ENCODE results near the gene LAT. TPM values are rescaled to one million over a fixed set of nuclear protein-coding genes. Genes with fewer than 3 reads are reported as not detected.

Gene LAT
- total and polyA plus RNA-seq, 2 donors from 2014 or later (not counting 2 experiments from before 2014, with no cell fraction given) = 1.2 to 2.4 TPM

Other genes with a start within 250 kb of the LAT start
- 0.07 and 0.53 TPM in 2 replicates for gene NPIPB9, start 233.3 kb upstream of the LAT start, total RNA-seq
- 0.07 and 0.10 TPM in 2 replicates for gene NPIPB9, start 233.3 kb upstream of the LAT start, polyA plus RNA-seq
- gene ATXN2L, start 162.1 kb upstream of the LAT start, total RNA-seq = 75.8 and 76.9 TPM in 2 replicates
- gene ATXN2L, start 162.1 kb upstream of the LAT start, polyA plus RNA-seq = 88.2 and 100 TPM in 2 replicates
- 169 and 192 TPM in 2 replicates for gene TUFM, start 138.7 kb upstream of the LAT start, total RNA-seq
- gene TUFM, start 138.7 kb upstream of the LAT start, polyA plus RNA-seq = 325 and 344 TPM in 2 replicates
- 21.4 and 22.2 TPM in 2 replicates for gene SH2B1, start 121.2 kb upstream of the LAT start, total RNA-seq
- 21.7 and 24.1 TPM in 2 replicates for gene SH2B1, start 121.2 kb upstream of the LAT start, polyA plus RNA-seq
- gene ATP2A1, start 106.6 kb upstream of the LAT start, total RNA-seq = 0.21 and 0.24 TPM in 2 replicates
- gene ATP2A1, start 106.6 kb upstream of the LAT start, polyA plus RNA-seq = 0.27 and 0.57 TPM in 2 replicates
- 16.2 and 16.6 TPM in 2 replicates for gene RABEP2, start 59.8 kb upstream of the LAT start, total RNA-seq
- 13.6 and 14.8 TPM in 2 replicates for gene RABEP2, start 59.8 kb upstream of the LAT start, polyA plus RNA-seq
- gene CD19, start 53.1 kb upstream of the LAT start, total RNA-seq = not detected in 2 replicates
- not detected in 2 replicates for gene CD19, start 53.1 kb upstream of the LAT start, polyA plus RNA-seq
- 30.4 and 31.2 TPM in 2 replicates for gene NFATC2IP, start 34.1 kb upstream of the LAT start, total RNA-seq
- 17.0 and 19.6 TPM in 2 replicates for gene NFATC2IP, start 34.1 kb upstream of the LAT start, polyA plus RNA-seq
- 33.1 and 34.9 TPM in 2 replicates for gene SPNS1, start 10.3 kb upstream of the LAT start, total RNA-seq
- gene SPNS1, start 10.3 kb upstream of the LAT start, polyA plus RNA-seq = 35.9 and 39.9 TPM in 2 replicates